Measurements from ENCODE around the gene PDGFB.

DNA sequence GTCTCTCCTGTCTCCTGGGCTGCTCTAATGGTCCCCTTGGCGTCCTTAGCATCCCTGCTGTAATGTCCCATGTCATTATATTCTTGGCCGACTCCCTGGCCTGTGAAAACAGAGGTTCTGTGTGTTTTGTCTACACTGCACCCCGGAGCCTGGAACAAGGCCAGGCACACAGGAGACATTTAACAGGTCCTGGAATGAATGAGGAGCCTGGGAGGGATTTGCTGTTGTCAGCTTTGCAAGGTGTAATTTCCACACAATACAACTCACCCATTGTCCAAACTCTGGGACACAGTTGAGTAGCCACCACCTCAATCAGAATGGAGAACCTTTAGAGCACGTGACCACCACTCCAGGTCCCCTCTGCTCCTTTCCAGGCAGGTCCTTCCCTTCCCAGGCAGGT, 14.9 kb upstream of the PDGFB start:
- TF ChIP-seq, protein P1, sequence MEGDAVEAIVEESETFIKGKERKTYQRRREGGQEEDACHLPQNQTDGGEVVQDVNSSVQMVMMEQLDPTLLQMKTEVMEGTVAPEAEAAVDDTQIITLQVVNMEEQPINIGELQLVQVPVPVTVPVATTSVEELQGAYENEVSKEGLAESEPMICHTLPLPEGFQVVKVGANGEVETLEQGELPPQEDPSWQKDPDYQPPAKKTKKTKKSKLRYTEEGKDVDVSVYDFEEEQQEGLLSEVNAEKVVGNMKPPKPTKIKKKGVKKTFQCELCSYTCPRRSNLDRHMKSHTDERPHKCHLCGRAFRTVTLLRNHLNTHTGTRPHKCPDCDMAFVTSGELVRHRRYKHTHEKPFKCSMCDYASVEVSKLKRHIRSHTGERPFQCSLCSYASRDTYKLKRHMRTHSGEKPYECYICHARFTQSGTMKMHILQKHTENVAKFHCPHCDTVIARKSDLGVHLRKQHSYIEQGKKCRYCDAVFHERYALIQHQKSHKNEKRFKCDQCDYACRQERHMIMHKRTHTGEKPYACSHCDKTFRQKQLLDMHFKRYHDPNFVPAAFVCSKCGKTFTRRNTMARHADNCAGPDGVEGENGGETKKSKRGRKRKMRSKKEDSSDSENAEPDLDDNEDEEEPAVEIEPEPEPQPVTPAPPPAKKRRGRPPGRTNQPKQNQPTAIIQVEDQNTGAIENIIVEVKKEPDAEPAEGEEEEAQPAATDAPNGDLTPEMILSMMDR (IDR thresholded peaks at IDR 0.05) = no peak
- TF ChIP-seq POLR2AphosphoS5 (IDR thresholded peaks at IDR 0.05) = no peak

Measured in transverse colon (tissue), 4 donors.